Fibroblast of lung (primary cell): ENCODE measurements around the gene EFNB3.

Source experiments
- CTCF ChIP-seq, 2 donors: IDR thresholded peaks in 1 of 2; conservative IDR thresholded peaks in 1 of 2; 1 replicate in 1 of 2; 2 replicates in 1 of 2; pipeline ENCODE4 v1.5.1; 2011 to 2012; ENCODE audit warnings: low read length in 2 of 2, control low read depth in 1 of 2, inconsistent platforms in 1 of 2, low read depth in 1 of 2, mild to moderate bottlenecking in 1 of 2
- EZH2 ChIP-seq: IDR thresholded peaks from 2 replicates; pipeline ENCODE4 v1.5.1; 2012; ENCODE audit warnings: low read length, control low read depth, mild to moderate bottlenecking; ENCODE audit errors: missing control alignments

GRCh38 chr17:7748076-7748775, 43.2 kb downstream of the EFNB3 start:
- TF ChIP-seq CTCF (conservative IDR thresholded peaks at IDR 0.05 in 1 of 2, IDR thresholded peaks at IDR 0.05 in 1 of 2; ENCODE audit: low read depth in 1 of 2, low read length in 2 of 2) (no peak), EZH2 (no peak)
